Stimulated activated CD4-positive, alpha-beta T cell treated with anti-CD3 and anti-CD28 coated beads, Interleukin-2, amount 100 ng/mL, for 24 hours (primary cell): ENCODE data around the gene CERT1.

Source experiments
- DNase-seq, 2 donors: peaks; one replicate each; pipeline ENCODE4 v3.0.0-alpha.2; 2020

Gene CERT1

GRCh38 chr5:75471193-75471592 is 40.2 kb downstream of the CERT1 start:
- no peak for DNase-seq

GRCh38 chr5:75469017-75469416 is 42.4 kb downstream of the CERT1 start:
- no peak for DNase-seq

- DNase-seq = no peak
Measured at GRCh38 chr5:75468593-75468992, 42.8 kb downstream of the CERT1 start.

DNA sequence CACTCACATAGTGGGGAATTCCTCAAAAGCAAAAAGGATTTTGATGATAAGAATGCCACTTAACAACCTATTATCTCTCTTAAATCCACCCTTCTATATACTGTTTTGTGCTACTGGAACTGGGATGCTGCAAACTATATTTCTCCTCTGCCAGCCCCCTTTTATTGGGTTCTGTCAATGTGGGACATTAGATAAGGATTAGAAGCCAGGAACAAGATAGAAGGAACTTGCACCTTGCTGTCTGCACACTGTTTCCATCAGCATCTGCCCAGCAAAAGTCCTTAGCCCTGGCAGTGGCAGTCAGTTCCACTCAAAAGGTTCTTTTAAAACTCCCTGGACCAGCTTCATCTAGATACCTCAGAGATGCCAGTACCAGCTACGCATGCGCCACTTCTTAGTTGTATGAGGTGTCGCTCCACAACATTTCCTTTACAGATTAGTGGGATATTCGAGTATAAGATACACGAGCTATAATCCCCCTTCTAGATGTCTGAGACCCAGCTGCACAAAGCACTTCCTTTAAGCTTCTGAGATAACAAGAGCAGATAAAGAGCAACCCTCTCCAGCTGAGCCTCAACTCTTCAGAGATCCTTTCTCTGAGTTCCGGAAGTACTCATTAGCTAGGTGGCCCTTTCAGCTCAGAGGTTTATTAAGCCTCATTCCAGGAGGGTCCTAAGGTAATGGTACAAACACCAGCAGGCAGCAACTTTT is 45.3 kb downstream of the CERT1 start:
- DNase-seq = no peak

DNA sequence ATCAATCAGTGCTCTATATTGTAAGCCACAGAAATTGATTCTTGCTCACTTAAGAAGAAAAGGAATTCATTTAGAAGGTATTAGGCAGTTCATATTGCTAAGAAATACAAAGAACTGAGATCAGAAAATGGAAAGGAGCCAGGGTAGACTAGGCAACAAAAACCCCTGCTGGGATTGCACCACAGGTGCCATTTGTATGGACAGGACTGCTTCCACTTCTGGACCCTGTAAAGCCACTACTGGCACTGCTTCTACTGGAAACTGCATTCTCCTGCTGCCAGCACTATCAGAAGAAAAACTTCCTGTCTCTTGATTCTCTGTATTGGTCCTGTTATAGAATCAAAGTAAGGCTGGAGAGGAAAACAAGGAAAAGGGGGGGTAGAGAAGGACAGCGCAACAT is 45.9 kb downstream of the CERT1 start:
- DNase-seq = no peak

- DNase-seq = no peak
Measured at GRCh38 chr5:75463726-75464125, 47.7 kb downstream of the CERT1 start.

DNA sequence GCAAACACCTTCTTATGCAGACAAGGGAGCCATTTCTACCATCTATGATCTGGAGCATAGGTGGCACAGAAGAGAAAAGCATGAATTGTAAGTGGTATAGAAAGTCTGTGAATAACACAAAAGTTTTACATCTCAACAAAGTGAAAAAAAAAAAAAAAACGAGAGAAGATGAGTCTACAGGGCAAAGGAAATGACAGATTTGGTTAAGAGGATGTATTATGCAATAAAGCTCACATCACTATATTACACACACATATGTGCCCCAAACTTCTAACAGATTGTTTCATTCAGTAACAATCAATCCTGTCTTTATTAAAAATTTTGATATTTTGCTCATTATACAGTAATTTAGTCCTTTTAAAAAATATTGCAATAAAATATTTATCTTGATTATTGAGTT is 49.8 kb downstream of the CERT1 start:
- DNase-seq = no peak

GRCh38 chr5:75460942-75461610 is 50.4 kb downstream of the CERT1 start:
- DNase-seq = no peak

DNA sequence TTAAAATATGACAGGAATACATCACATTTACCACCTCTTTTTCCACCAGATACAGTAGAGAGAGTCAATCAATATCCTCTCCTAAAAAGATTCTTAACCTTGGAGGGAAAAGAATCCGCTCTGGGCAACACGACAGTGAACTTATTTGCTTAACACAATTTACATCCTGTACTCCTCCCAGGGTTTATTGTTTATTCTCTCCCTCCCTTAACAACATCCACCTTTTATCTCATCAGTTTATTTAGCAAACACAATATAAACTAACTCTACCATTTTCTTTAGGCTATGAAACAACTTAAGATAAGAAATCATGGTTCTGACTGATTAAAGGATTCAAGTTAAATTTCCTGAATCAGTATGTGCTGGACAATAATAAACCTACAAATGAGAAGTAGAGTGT is 50.9 kb downstream of the CERT1 start:
- no peak for DNase-seq

GRCh38 chr5:75457691-75458090 is 53.7 kb downstream of the CERT1 start:
- DNase-seq = no peak

- DNase-seq = no peak
Measured at GRCh38 chr5:75457161-75457560, 54.3 kb downstream of the CERT1 start.

GRCh38 chr5:75450069-75450468 is 61.4 kb downstream of the CERT1 start:
- DNase-seq = no peak

DNA sequence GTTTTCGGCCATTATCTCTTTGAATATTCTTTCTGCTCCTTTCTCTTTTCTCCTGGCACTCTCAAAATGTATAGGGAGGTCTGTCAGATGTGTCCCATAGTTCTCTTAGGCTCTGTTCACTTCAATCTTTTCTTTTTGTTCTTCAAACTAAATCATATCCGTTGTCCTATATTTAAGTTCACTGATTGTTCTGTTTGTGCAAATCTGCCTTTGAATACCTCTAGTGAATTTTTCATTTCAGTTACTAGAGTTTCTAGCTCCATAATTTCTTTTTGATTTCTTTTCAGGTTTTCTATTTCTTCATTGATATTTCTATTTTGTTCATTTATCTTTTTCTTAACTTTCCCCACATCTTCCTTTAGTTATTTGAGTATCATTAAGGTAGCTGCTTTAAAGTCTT is 65.4 kb downstream of the CERT1 start:
- no peak for DNase-seq

- DNase-seq = no peak
Measured at GRCh38 chr5:75441560-75441959, 69.9 kb downstream of the CERT1 start.

DNA sequence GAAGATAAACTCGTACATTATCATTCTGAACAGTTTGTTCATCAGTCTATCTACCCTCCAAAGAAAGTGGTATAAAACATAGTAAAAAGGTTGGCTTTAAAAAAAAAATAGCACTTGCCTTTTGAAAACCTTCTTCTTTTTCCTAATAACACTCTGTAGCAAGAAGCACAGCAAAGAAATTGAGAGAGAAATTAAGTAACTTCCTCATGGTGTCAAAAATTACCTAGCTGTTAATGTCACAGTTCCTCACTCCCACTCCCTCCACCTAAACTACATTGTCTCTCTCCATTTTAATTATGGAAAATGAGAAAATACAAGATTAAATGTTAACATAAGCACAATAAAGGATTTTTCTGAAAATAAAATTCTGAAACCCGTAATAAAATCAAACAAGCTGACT is 72.2 kb downstream of the CERT1 start:
- no peak for DNase-seq

DNA sequence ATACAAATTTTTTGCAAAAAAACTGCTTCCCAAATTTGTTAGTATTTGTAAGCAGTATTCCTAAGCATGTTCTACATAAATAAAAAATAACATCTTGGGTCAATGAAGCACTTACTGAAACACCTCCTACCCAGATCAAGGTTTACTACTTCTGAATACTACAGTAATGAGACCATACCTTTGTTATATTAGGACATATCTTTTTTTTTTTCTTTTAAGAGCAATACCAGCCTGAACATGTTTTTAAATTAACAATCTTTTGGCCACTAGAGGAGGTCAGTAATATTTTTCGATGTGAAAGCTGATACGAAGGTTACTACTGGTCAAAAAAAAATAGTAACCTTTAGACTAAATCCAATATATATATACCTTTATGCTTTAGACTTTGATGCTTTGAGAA is 72.7 kb downstream of the CERT1 start:
- DNase-seq = no peak

DNA sequence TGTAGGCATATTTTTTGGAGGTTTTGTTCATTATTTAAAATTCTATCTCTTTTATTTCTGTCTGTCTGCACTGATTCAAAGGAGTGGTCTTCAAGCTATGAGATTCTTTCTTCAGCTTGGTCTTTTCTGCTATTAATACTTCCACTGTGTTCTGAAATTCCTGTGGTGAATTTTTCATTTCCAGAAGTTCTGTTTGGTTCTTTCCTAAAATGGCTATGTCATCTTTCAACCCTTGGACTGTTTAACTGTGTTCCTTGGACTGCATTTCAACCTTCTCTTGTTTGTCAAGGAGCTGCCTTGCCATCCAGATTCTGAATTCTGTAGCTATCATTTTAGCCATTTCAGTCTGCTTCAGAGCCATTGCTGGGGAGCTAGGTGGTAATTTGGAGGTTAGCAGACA is 76.3 kb downstream of the CERT1 start:
- no peak for DNase-seq

GRCh38 chr5:75433814-75434506 is 77.5 kb downstream of the CERT1 start:
- DNase-seq = no peak

- DNase-seq = no peak
Measured at GRCh38 chr5:75414241-75414640, 97.2 kb downstream of the CERT1 start.

GRCh38 chr5:75412111-75412990 is 99.1 kb downstream of the CERT1 start:
- DNase-seq = no peak

DNA sequence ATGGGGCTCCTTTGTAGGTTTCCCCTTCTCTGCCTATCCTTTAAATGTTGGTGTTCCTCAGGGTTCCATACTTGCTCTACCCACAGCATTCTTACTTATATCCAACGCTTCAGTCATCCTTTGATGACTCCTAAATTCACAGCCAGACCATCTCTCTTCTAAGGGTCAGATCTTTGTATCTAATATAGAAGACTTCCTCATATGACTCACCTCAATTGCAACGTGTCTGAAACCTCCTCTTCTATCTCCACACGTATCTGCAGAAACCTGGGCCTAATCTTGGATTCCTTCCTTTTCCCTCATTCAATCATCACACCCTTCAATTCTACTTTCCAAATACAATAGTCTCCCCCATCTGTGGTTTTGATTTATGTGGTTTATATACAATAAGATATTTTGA is 106.1 kb downstream of the CERT1 start:
- no peak for DNase-seq

GRCh38 chr5:75395277-75395676 is 116.2 kb downstream of the CERT1 start:
- no peak for DNase-seq

DNA sequence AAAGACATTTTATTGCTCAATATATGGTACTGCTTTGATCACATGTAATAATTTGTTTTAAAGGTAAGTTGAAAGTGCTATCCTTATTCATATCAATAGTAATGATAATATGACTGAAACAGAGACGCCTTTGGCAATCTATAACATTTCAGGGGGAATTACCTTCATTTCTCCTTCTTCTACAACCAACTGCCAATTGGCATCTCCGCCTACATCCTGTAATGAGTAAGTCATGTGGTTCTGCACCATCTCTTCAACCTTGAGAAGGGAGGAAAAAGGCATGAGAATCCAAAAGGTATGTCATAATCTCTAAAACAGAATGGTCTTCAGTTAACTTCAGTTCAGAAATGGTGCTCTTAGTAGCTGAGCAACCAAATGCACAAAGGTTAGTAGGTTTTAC is 122.0 kb downstream of the CERT1 start:
- no peak for DNase-seq
